Muscle layer of duodenum (tissue), 2 donors: ENCODE results near the gene GALNT17.

Experiments
- H3K27ac ChIP-seq: one replicate; pipeline ENCODE4 v1.7.0; 2013; ENCODE audit warnings: mild to moderate bottlenecking, low read length
- H3K27me3 ChIP-seq: one replicate; pipeline ENCODE4 v1.7.0; 2013; ENCODE audit warnings: low read depth, mild to moderate bottlenecking, control low read depth, low read length
- H3K36me3 ChIP-seq, 2 donors: one replicate each; pipeline ENCODE4 v1.7.0; 2013; ENCODE audit warnings: low read length in 2 of 2, control low read depth in 1 of 2, mild to moderate bottlenecking in 1 of 2; ENCODE audit not compliant: insufficient read depth in 2 of 2, control insufficient read depth in 1 of 2
- H3K4me1 ChIP-seq, 2 donors: one replicate each; pipeline ENCODE4 v1.7.0; 2013; ENCODE audit warnings: low read length in 2 of 2, mild to moderate bottlenecking in 2 of 2, control low read depth in 1 of 2, moderate library complexity in 1 of 2; ENCODE audit not compliant: insufficient read depth in 2 of 2, control insufficient read depth in 1 of 2
- H3K4me3 ChIP-seq, 2 donors: one replicate each; pipeline ENCODE4 v1.7.0; 2013; ENCODE audit warnings: low read length in 2 of 2, low read depth in 1 of 2, mild to moderate bottlenecking in 1 of 2
- H3K9me3 ChIP-seq, 2 donors: one replicate each; pipeline ENCODE4 v1.7.0; 2013; ENCODE audit warnings: low read length in 2 of 2, control low read depth in 1 of 2, mild to moderate bottlenecking in 1 of 2; ENCODE audit not compliant: control insufficient read depth in 1 of 2
- donor health status: healthy.

Gene GALNT17

DNA sequence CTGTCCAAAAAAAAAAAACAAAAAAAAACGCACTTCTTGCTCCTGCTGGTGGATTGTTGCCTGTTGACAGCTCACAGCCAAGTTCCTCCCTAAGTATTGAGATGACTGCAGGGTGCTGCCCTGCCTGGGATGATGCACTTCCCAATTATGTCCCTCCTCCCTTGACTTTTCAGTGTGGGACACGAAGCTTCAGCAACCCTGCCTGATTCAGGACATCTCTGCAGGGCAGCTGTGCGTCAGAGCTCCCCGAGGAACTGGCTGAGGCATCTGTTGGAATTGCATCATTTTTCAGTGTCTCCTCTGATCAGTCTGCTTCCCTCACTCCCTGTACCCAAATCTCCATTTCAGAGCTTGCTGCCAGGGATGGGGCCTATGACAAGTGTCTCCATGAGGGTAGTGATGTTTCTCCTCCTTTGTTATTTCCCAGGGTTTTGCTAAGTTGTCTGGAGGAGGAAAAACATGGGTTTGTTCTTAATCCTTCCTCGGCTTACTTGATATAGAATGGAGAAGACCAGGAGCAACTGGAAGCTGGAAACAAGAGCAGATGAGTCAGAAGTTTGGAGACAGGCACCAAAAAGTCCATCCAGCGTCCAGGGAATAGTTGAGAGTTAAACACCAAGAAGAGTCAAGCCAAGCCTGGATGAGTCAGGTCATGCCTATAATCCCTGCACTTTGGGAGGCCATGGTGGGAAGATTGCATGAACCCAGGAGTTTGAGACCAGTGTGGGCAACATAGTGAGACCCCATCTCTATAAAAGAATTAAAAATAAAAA lies 355.1 kb downstream of the GALNT17 start:
- no peaks in the 10 kb centered on the region for H3K27me3 ChIP-seq
- H3K4me3 ChIP-seq: no peak overlapping the region
- no peaks in the 10 kb centered on the region for H3K36me3 ChIP-seq
- H3K27ac ChIP-seq: no peak overlapping the region
- H3K9me3 ChIP-seq: no peaks in the 10 kb centered on the region
- no peaks in the 10 kb centered on the region for H3K4me1 ChIP-seq

DNA sequence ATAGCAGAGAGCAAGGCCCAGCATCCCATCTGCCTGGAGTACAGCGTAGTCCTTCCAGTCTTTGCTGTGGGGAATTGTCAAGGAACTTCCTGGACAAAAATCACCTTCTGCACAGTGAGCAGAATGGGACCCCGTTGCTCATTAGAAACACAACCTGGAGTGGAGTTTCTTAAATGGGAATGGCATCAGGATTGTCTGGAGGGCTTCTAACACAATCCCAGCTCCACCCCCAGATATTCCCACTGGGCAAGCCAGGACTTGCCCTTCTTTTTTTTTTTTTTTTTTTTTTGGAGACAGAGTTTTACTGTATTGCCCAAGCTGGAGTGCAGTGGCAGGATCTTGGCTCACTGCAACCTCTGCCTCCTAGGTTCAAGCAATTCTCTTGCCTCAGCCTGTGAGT lies 356.4 kb downstream of the GALNT17 start:
- Histone ChIP-seq H3K4me1 (no peaks in the 10 kb centered on the region), H3K27ac (no peak overlapping the region), H3K27me3 (no peaks in the 10 kb centered on the region), H3K9me3 (no peaks in the 10 kb centered on the region), H3K4me3 (no peak overlapping the region), H3K36me3 (no peaks in the 10 kb centered on the region)

- H3K9me3 ChIP-seq: no peaks in the 10 kb centered on the region
- no peaks in the 10 kb centered on the region for H3K27me3 ChIP-seq
- H3K4me1 ChIP-seq: no peaks in the 10 kb centered on the region
- no peak overlapping the region for H3K4me3 ChIP-seq
- H3K36me3 ChIP-seq: no peaks in the 10 kb centered on the region
- no peak overlapping the region for H3K27ac ChIP-seq
Measured at GRCh38 chr7:71491336-71491735, 359.4 kb downstream of the GALNT17 start.

DNA sequence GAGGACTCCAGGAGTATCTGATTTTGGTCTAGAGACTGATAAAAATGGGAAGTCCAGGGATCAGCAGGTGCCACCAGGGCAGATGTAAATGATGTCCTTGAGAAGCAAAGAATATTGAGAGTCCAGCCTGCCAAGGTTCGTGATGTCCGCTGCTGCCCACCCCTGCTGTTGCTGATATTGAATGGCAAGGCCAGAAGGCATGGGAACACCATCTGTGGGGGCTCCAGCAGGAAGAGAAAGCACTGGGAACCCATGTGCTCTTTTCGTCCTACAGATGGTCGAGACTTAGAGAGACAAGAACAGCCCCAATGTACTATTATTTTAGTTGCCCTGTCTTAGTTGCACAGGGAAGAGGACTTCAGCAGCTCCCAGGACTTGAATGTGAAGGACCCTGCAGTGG lies 363.9 kb downstream of the GALNT17 start:
- Histone ChIP-seq H3K27me3 (no peaks in the 10 kb centered on the region), H3K4me3 (no peak overlapping the region), H3K36me3 (no peaks in the 10 kb centered on the region), H3K4me1 (peaks cover 0 to 9% of the 10 kb centered on the region in 2 donors), H3K9me3 (no peaks in the 10 kb centered on the region), H3K27ac (no peak overlapping the region)

- Histone ChIP-seq H3K27me3 (no peaks in the 10 kb centered on the region), H3K9me3 (no peaks in the 10 kb centered on the region), H3K27ac (no peak overlapping the region), H3K36me3 (no peaks in the 10 kb centered on the region), H3K4me3 (no peak overlapping the region), H3K4me1 (peaks cover 0 to 9% of the 10 kb centered on the region in 2 donors)
Measured at GRCh38 chr7:71497256-71497946, 365.5 kb downstream of the GALNT17 start.

DNA sequence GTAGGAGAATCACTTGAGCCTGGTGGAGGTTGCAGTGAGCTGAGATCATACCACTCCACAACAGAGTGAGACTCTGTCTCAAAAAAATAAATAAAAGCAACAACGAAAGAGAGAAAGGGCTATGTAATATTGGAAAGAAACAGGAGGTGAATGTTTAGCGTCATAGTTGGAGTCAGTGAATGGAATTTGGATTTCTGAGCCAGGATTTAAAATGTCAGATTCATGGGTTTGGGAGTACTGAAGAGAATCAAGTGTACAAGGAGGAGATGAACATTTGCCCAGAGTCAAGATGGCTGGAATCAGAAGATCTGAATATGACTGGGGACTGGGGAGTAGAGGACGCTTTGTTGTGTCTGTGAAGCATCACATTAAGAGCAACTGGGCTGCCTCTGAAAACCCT lies 366.4 kb downstream of the GALNT17 start:
- H3K9me3 ChIP-seq: no peaks in the 10 kb centered on the region
- H3K36me3 ChIP-seq: no peaks in the 10 kb centered on the region
- H3K27me3 ChIP-seq: no peaks in the 10 kb centered on the region
- peaks cover 0 to 9% of the 10 kb centered on the region in 2 donors for H3K4me1 ChIP-seq
- no peak overlapping the region for H3K4me3 ChIP-seq
- H3K27ac ChIP-seq: no peak overlapping the region

GRCh38 chr7:71504697-71505441 lies 372.9 kb downstream of the GALNT17 start:
- H3K27me3 ChIP-seq: no peaks in the 10 kb centered on the region
- no peaks in the 10 kb centered on the region for H3K9me3 ChIP-seq
- no peak overlapping the region for H3K4me3 ChIP-seq
- no peak overlapping the region for H3K27ac ChIP-seq
- no peaks in the 10 kb centered on the region for H3K4me1 ChIP-seq
- H3K36me3 ChIP-seq: no peaks in the 10 kb centered on the region

GRCh38 chr7:71506822-71507221 lies 374.9 kb downstream of the GALNT17 start:
- Histone ChIP-seq H3K27ac (no peak overlapping the region), H3K36me3 (no peaks in the 10 kb centered on the region), H3K4me1 (no peaks in the 10 kb centered on the region), H3K27me3 (no peaks in the 10 kb centered on the region), H3K4me3 (no peak overlapping the region), H3K9me3 (no peaks in the 10 kb centered on the region)

DNA sequence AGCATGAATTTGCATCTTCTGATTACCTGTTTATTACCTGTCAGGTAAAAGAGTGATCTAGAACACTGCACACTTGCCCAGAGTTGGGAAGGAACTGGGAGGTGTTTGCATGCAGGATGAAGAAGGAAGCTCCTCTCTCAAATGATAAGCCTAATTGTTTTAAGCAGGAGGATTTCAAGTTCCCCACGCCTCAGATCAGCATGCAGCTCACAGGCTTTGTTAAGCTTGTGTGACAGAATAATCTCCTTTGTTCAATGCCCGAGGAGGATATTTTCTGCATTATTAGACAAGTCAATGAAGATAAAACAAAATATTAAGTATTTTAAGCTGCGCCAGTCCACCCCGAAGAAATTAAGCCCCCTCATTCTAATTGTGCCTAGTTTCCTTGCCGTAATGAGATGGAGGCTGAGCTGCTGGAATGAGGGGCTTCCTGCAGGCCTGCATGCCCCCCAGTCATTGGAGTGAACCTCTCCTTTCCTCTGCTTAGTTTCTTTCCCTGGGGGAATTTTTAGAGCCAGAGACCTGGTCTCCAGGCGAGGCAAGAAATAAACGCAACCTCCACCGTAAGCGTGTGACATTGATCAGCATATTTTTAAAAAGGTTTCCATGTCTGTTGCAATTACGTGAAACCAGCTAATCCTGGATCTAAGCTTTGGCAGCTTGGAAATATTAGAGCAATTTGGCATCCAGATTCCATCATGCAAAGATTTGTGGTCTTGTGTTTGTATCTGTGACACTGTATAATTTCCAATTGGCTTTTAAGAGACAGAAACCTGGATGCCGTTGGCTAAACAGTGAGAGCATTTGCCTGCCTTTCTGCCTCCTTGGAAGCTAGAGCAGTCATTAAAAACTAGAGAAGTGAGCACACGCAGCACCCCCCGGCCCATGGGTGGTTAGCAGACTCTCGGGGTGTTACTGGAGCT lies 376.0 kb downstream of the GALNT17 start:
- Histone ChIP-seq H3K27ac (no peak overlapping the region), H3K36me3 (no peaks in the 10 kb centered on the region), H3K27me3 (no peaks in the 10 kb centered on the region), H3K9me3 (no peaks in the 10 kb centered on the region), H3K4me1 (no peaks in the 10 kb centered on the region), H3K4me3 (no peak overlapping the region)

GRCh38 chr7:71509381-71509780 lies 377.4 kb downstream of the GALNT17 start:
- Histone ChIP-seq H3K4me3 (no peak overlapping the region), H3K9me3 (no peaks in the 10 kb centered on the region), H3K4me1 (no peaks in the 10 kb centered on the region), H3K27ac (no peak overlapping the region), H3K27me3 (no peaks in the 10 kb centered on the region), H3K36me3 (no peaks in the 10 kb centered on the region)
